ENCODE data around the gene CREB5.
"Not testable (repeated sequence)": the region's sequence is repeated elsewhere in the genome, so short reads cannot be mapped to it uniquely, and the experiment has no call there.

Gene CREB5

GRCh38 chr7:28776463-28777157, 364.3 kb downstream of the CREB5 start:
- H2AFZ ChIP-seq (ENCODE audit: low read depth, low read length) = no peak overlapping the region
- no peak overlapping the region for H3K4me3 ChIP-seq (ENCODE audit: low read length)
- H3K27me3 ChIP-seq (ENCODE audit: insufficient read depth, low read length) = no peaks in the 10 kb centered on the region
- no peaks in the 10 kb centered on the region for H3K36me3 ChIP-seq (ENCODE audit: insufficient read depth, low read length)
- no peaks in the 10 kb centered on the region for H3K4me1 ChIP-seq (ENCODE audit: insufficient read depth, low read length)
- no peaks in the 10 kb centered on the region for H3K9me3 ChIP-seq (ENCODE audit: low read length)

- peaks cover under 1% of the 10 kb centered on the region for H3K4me1 ChIP-seq (ENCODE audit: insufficient read depth, low read length)
- H3K4me3 ChIP-seq (ENCODE audit: low read length) = no peak overlapping the region
- no peaks in the 10 kb centered on the region for H3K27me3 ChIP-seq (ENCODE audit: insufficient read depth, low read length)
- no peaks in the 10 kb centered on the region for H3K9me3 ChIP-seq (ENCODE audit: low read length)
- no peak overlapping the region for H2AFZ ChIP-seq (ENCODE audit: low read depth, low read length)
- H3K36me3 ChIP-seq (ENCODE audit: insufficient read depth, low read length) = no peaks in the 10 kb centered on the region
These were observed 366.5 kb downstream of the CREB5 start for GRCh38 chr7:28778786-28779185.

- H3K4me1 ChIP-seq (ENCODE audit: insufficient read depth, low read length) = peaks cover 8% of the 10 kb centered on the region
- no peaks in the 10 kb centered on the region for H3K9me3 ChIP-seq (ENCODE audit: low read length)
- no peaks in the 10 kb centered on the region for H3K36me3 ChIP-seq (ENCODE audit: insufficient read depth, low read length)
- H3K27me3 ChIP-seq (ENCODE audit: insufficient read depth, low read length) = no peaks in the 10 kb centered on the region
- H2AFZ ChIP-seq (ENCODE audit: low read depth, low read length) = no peak overlapping the region
- no peak overlapping the region for H3K4me3 ChIP-seq (ENCODE audit: low read length)
These were observed 367.6 kb downstream of the CREB5 start for GRCh38 chr7:28779954-28780353.

GRCh38 chr7:28782362-28782761, 370.0 kb downstream of the CREB5 start:
- Histone ChIP-seq H3K4me1 (ENCODE audit: insufficient read depth, low read length) (peaks cover 8% of the 10 kb centered on the region), H3K9me3 (ENCODE audit: low read length) (no peaks in the 10 kb centered on the region), H3K4me3 (ENCODE audit: low read length) (no peak overlapping the region), H3K27me3 (ENCODE audit: insufficient read depth, low read length) (no peaks in the 10 kb centered on the region), H3K36me3 (ENCODE audit: insufficient read depth, low read length) (no peaks in the 10 kb centered on the region), H2AFZ (ENCODE audit: low read depth, low read length) (no peak overlapping the region)

GRCh38 chr7:28784171-28784902, 372.0 kb downstream of the CREB5 start:
- Histone ChIP-seq H3K4me3 (ENCODE audit: low read length) (no peak overlapping the region), H3K9me3 (ENCODE audit: low read length) (no peaks in the 10 kb centered on the region), H3K36me3 (ENCODE audit: insufficient read depth, low read length) (no peaks in the 10 kb centered on the region), H3K4me1 (ENCODE audit: insufficient read depth, low read length) (peaks cover 8% of the 10 kb centered on the region), H3K27me3 (ENCODE audit: insufficient read depth, low read length) (no peaks in the 10 kb centered on the region), H2AFZ (ENCODE audit: low read depth, low read length) (no peak overlapping the region)

GRCh38 chr7:28785041-28785995, 373.0 kb downstream of the CREB5 start:
- Histone ChIP-seq H3K36me3 (ENCODE audit: insufficient read depth, low read length) (no peaks in the 10 kb centered on the region), H3K27me3 (ENCODE audit: insufficient read depth, low read length) (no peaks in the 10 kb centered on the region), H2AFZ (ENCODE audit: low read depth, low read length) (no peak overlapping the region), H3K9me3 (ENCODE audit: low read length) (no peaks in the 10 kb centered on the region), H3K4me1 (ENCODE audit: insufficient read depth, low read length) (peaks cover 8% of the 10 kb centered on the region), H3K4me3 (ENCODE audit: low read length) (no peak overlapping the region)

GRCh38 chr7:28786156-28786555, 373.8 kb downstream of the CREB5 start:
- not testable (repeated sequence) for H3K4me1 ChIP-seq (ENCODE audit: insufficient read depth, low read length); H3K4me3 ChIP-seq (ENCODE audit: low read length); H2AFZ ChIP-seq (ENCODE audit: low read depth, low read length); H3K27me3 ChIP-seq (ENCODE audit: insufficient read depth, low read length); H3K9me3 ChIP-seq (ENCODE audit: low read length); H3K36me3 ChIP-seq (ENCODE audit: insufficient read depth, low read length)

GRCh38 chr7:28787106-28787505, 374.8 kb downstream of the CREB5 start:
- no peak overlapping the region for H2AFZ ChIP-seq (ENCODE audit: low read depth, low read length)
- H3K36me3 ChIP-seq (ENCODE audit: insufficient read depth, low read length) = no peaks in the 10 kb centered on the region
- H3K4me3 ChIP-seq (ENCODE audit: low read length) = no peak overlapping the region
- H3K9me3 ChIP-seq (ENCODE audit: low read length) = no peaks in the 10 kb centered on the region
- H3K4me1 ChIP-seq (ENCODE audit: insufficient read depth, low read length) = peaks cover 8% of the 10 kb centered on the region
- H3K27me3 ChIP-seq (ENCODE audit: insufficient read depth, low read length) = no peaks in the 10 kb centered on the region

GRCh38 chr7:28790467-28790866, 378.1 kb downstream of the CREB5 start:
- Histone ChIP-seq H3K27me3 (ENCODE audit: insufficient read depth, low read length) (no peaks in the 10 kb centered on the region), H3K4me3 (ENCODE audit: low read length) (no peak overlapping the region), H3K4me1 (ENCODE audit: insufficient read depth, low read length) (no peaks in the 10 kb centered on the region), H3K36me3 (ENCODE audit: insufficient read depth, low read length) (no peaks in the 10 kb centered on the region), H3K9me3 (ENCODE audit: low read length) (no peaks in the 10 kb centered on the region), H2AFZ (ENCODE audit: low read depth, low read length) (no peak overlapping the region)

- Histone ChIP-seq H3K4me1 (ENCODE audit: insufficient read depth, low read length) (no peaks in the 10 kb centered on the region), H3K9me3 (ENCODE audit: low read length) (no peaks in the 10 kb centered on the region), H3K27me3 (ENCODE audit: insufficient read depth, low read length) (no peaks in the 10 kb centered on the region), H2AFZ (ENCODE audit: low read depth, low read length) (no peak overlapping the region), H3K36me3 (ENCODE audit: insufficient read depth, low read length) (no peaks in the 10 kb centered on the region), H3K4me3 (ENCODE audit: low read length) (no peak overlapping the region)
These were observed 380.5 kb downstream of the CREB5 start for GRCh38 chr7:28792858-28793257.

- H3K9me3 ChIP-seq (ENCODE audit: low read length) = no peaks in the 10 kb centered on the region
- no peak overlapping the region for H3K4me3 ChIP-seq (ENCODE audit: low read length)
- no peaks in the 10 kb centered on the region for H3K4me1 ChIP-seq (ENCODE audit: insufficient read depth, low read length)
- H3K27me3 ChIP-seq (ENCODE audit: insufficient read depth, low read length) = no peaks in the 10 kb centered on the region
- H2AFZ ChIP-seq (ENCODE audit: low read depth, low read length) = no peak overlapping the region
- H3K36me3 ChIP-seq (ENCODE audit: insufficient read depth, low read length) = no peaks in the 10 kb centered on the region
These were observed 381.2 kb downstream of the CREB5 start for GRCh38 chr7:28793381-28794085.

GRCh38 chr7:28798274-28798673, 386.0 kb downstream of the CREB5 start:
- Histone ChIP-seq H3K27me3 (ENCODE audit: insufficient read depth, low read length) (no peaks in the 10 kb centered on the region), H3K36me3 (ENCODE audit: insufficient read depth, low read length) (no peaks in the 10 kb centered on the region), H2AFZ (ENCODE audit: low read depth, low read length) (no peak overlapping the region), H3K4me3 (ENCODE audit: low read length) (no peak overlapping the region), H3K4me1 (ENCODE audit: insufficient read depth, low read length) (no peaks in the 10 kb centered on the region), H3K9me3 (ENCODE audit: low read length) (no peaks in the 10 kb centered on the region)
